Vagina (tissue), 2 donors: Measurements from ENCODE around the gene DNER. TPM values are rescaled to one million over a fixed set of nuclear protein-coding genes. Genes with fewer than 3 reads are reported as not detected.

ENCODE experiments used
- DNase-seq, 2 donors: peaks; one replicate each; pipeline ENCODE4 v3.0.0-alpha.2; 2017; ENCODE audit errors: extremely low spot score in 2 of 2
- H3K27ac ChIP-seq: fragments of 200-600 bp; sonication (generic); one replicate; pipeline ENCODE4 v1.5.1; 2019
- H3K27me3 ChIP-seq: fragments of 200-600 bp; sonication (generic); one replicate; pipeline ENCODE4 v1.5.1; 2019
- H3K36me3 ChIP-seq, 2 donors: fragments of 200-600 bp; sonication (generic); one replicate each; pipeline ENCODE4 v1.5.1; 2017 to 2019
- H3K4me1 ChIP-seq: fragments of 200-600 bp; sonication (generic); one replicate; pipeline ENCODE4 v1.5.1; 2019
- H3K4me3 ChIP-seq, 2 donors: fragments of 200-600 bp; sonication (generic); 1 replicate in 1 of 2; 2 replicates in 1 of 2; pipeline ENCODE4 v1.5.1; 2016 to 2019
- H3K9me3 ChIP-seq: fragments of 200-600 bp; sonication (generic); one replicate; pipeline ENCODE4 v1.5.1; 2019
- CTCF ChIP-seq, 3 experiments: fragments of 450-650 bp in 2 of 3; fragments of 200-600 bp in 1 of 3; sonication (generic) in 1 of 3; IDR thresholded peaks; one replicate each; pipeline ENCODE4 v1.5.1; 2017 to 2019; ENCODE audit warnings: antibody characterized with exemption in 3 of 3, mild to moderate bottlenecking in 2 of 3, moderate library complexity in 2 of 3
- POLR2A ChIP-seq, 2 donors: fragments of 450-650 bp; IDR thresholded peaks; one replicate each; pipeline ENCODE4 v1.6.1; 2017; ENCODE audit warnings: antibody characterized with exemption in 2 of 2, mild to moderate bottlenecking in 2 of 2, moderate library complexity in 2 of 2
- POLR2AphosphoS5 ChIP-seq, 2 donors: sonication (generic); formaldehyde crosslinking; IDR thresholded peaks; one replicate each; pipeline ENCODE4 v1.9.0; 2017; ENCODE audit warnings: antibody characterized with exemption in 2 of 2, mild to moderate bottlenecking in 2 of 2, low read depth in 1 of 2; ENCODE audit not compliant: insufficient read depth in 1 of 2
- intact Hi-C: fragments of 100-400 bp; cut with DNase I; formaldehyde crosslinking; loops from one replicate; pipeline ENCODE4 v1.15.1; 2023
- total RNA-seq: library from RNA; depleted of rRNA; stranded (reverse); fragments of >200 nt; gene quantifications from one replicate; pipeline ENCODE4 v1.2.3, GENCODE V29; 2016

Gene DNER
- total RNA-seq, 1 donor from 2014 or later: 11.3 TPM

- H3K27ac ChIP-seq: peak overlapping the region; percentile 95
- intact Hi-C loops: no loop called here
- H3K36me3 ChIP-seq: no peaks in the 10 kb centered on the region
- H3K9me3 ChIP-seq: no peaks in the 10 kb centered on the region
- H3K27me3 ChIP-seq: no peaks in the 10 kb centered on the region
- TF ChIP-seq POLR2A (IDR thresholded peaks at IDR 0.05) (no peak), CTCF (IDR thresholded peaks at IDR 0.05) (no peak), POLR2AphosphoS5 (IDR thresholded peaks at IDR 0.05; ENCODE audit: insufficient read depth in 1 of 2, low read depth in 1 of 2) (peak; percentile 34 to 91)
- peaks cover 36% of the 10 kb centered on the region for H3K4me1 ChIP-seq
- no peak overlapping the region for H3K4me3 ChIP-seq
- no peak for DNase-seq
Observed at GRCh38 chr2:229408356-229408755, 306.0 kb downstream of the DNER start.

- Histone ChIP-seq H3K36me3 (no peaks in the 10 kb centered on the region), H3K27me3 (no peaks in the 10 kb centered on the region), H3K27ac (peak overlapping the region; percentile 95), H3K9me3 (no peaks in the 10 kb centered on the region), H3K4me1 (peaks cover 36% of the 10 kb centered on the region), H3K4me3 (no peak overlapping the region)
- TF ChIP-seq POLR2A (IDR thresholded peaks at IDR 0.05) (no peak), POLR2AphosphoS5 (IDR thresholded peaks at IDR 0.05; ENCODE audit: insufficient read depth in 1 of 2, low read depth in 1 of 2) (peak; percentile 76 to 97), CTCF (IDR thresholded peaks at IDR 0.05) (no peak)
- peak in 1 of 2 donors; percentile 98 for DNase-seq
- intact Hi-C loops: no loop called here
Observed at GRCh38 chr2:229407170-229407569, 307.2 kb downstream of the DNER start.

- no peak for DNase-seq
- no peaks in the 10 kb centered on the region for H3K36me3 ChIP-seq
- peak overlapping the region; percentile 95 for H3K27ac ChIP-seq
- TF ChIP-seq POLR2AphosphoS5 (IDR thresholded peaks at IDR 0.05; ENCODE audit: insufficient read depth in 1 of 2, low read depth in 1 of 2) (no peak), CTCF (IDR thresholded peaks at IDR 0.05) (no peak), POLR2A (IDR thresholded peaks at IDR 0.05) (no peak)
- H3K4me3 ChIP-seq: no peak overlapping the region
- H3K27me3 ChIP-seq: no peaks in the 10 kb centered on the region
- intact Hi-C loops: no loop called here
- peaks cover 36% of the 10 kb centered on the region for H3K4me1 ChIP-seq
- no peaks in the 10 kb centered on the region for H3K9me3 ChIP-seq
Observed at GRCh38 chr2:229405796-229406195, 308.6 kb downstream of the DNER start.

GRCh38 chr2:229403296-229403695 lies 311.1 kb downstream of the DNER start:
- TF ChIP-seq POLR2A (IDR thresholded peaks at IDR 0.05): no peak
- no peak for TF ChIP-seq CTCF (IDR thresholded peaks at IDR 0.05)
- no peak for TF ChIP-seq POLR2AphosphoS5 (IDR thresholded peaks at IDR 0.05; ENCODE audit: insufficient read depth in 1 of 2, low read depth in 1 of 2)
- intact Hi-C loops: no loop called here

GRCh38 chr2:229401171-229401865 lies 313.0 kb downstream of the DNER start:
- H3K27ac ChIP-seq: no peak overlapping the region
- no peak for DNase-seq
- H3K36me3 ChIP-seq: no peaks in the 10 kb centered on the region
- intact Hi-C loops: no loop called here
- no peak overlapping the region for H3K4me3 ChIP-seq
- no peaks in the 10 kb centered on the region for H3K9me3 ChIP-seq
- H3K4me1 ChIP-seq: peaks cover 6% of the 10 kb centered on the region
- no peak for TF ChIP-seq POLR2AphosphoS5 (IDR thresholded peaks at IDR 0.05; ENCODE audit: insufficient read depth in 1 of 2, low read depth in 1 of 2)
- no peaks in the 10 kb centered on the region for H3K27me3 ChIP-seq

More at GRCh38 chr2:229403296-229403695, 311.1 kb downstream of the DNER start:
- H3K27me3 ChIP-seq: no peaks in the 10 kb centered on the region
- H3K27ac ChIP-seq: no peak overlapping the region
- H3K4me1 ChIP-seq: peaks cover 23% of the 10 kb centered on the region
- H3K36me3 ChIP-seq: no peaks in the 10 kb centered on the region
- H3K4me3 ChIP-seq: no peak overlapping the region
- no peak for DNase-seq
- H3K9me3 ChIP-seq: no peaks in the 10 kb centered on the region
